H1 (cell line): ENCODE results near the gene GRM4. TPM values are rescaled to one million over a fixed set of nuclear protein-coding genes. Genes with fewer than 3 reads are reported as not detected.

Source experiments
- CTCF ChIA-PET: fragments of 300-600 bp; sonication (Branson Sonifier 250); formaldehyde crosslinking; loops from one replicate; lab custom pipeline; 2021; ENCODE audit not compliant: partially characterized antibody; lab: Charles Lee
- POLR2A ChIA-PET: fragments of 300-600 bp; sonication (Branson Sonifier 250); formaldehyde crosslinking; loops from one replicate; lab custom pipeline; 2021; ENCODE audit warnings: inconsistent platforms; ENCODE audit not compliant: partially characterized antibody; lab: Charles Lee
- DNase-seq, 2 experiments: peaks; one replicate each; pipeline versions ENCODE4 v3.0.0 to v3.0.0-alpha.2; 2010 to 2022; ENCODE audit warnings: low spot score in 2 of 2, low read depth in 1 of 2, mixed read lengths in 1 of 2
- FAIRE-seq: peaks from 2 replicates; lab custom pipeline; 2011; peaks lifted over from hg19 to GRCh38; lab: Jason Lieb, UNC
- H2AFZ ChIP-seq: 2 replicates; pipeline ENCODE4 v1.8.1; 2012; ENCODE audit warnings: low read length, inconsistent platforms
- H2AK5ac ChIP-seq: 2 replicates; pipeline ENCODE4 v1.6.1; 2013; ENCODE audit warnings: low read depth, low read length
- H2BK120ac ChIP-seq: replicated peaks from 2 replicates; pipeline ENCODE3; 2013; ENCODE audit warnings: low read depth, low read length, inconsistent platforms
- H2BK12ac ChIP-seq: 2 replicates; pipeline ENCODE4 v1.6.1; 2013; ENCODE audit warnings: low read depth, low read length
- H2BK15ac ChIP-seq: 2 replicates; pipeline ENCODE4 v1.6.1; 2013; ENCODE audit warnings: low read length
- H2BK20ac ChIP-seq: 2 replicates; pipeline ENCODE4 v1.6.1; 2013; ENCODE audit warnings: low read length
- H2BK5ac ChIP-seq: 2 replicates; pipeline ENCODE4 v1.6.1; 2013; ENCODE audit warnings: low read depth, low read length
- H3K14ac ChIP-seq: 2 replicates; pipeline ENCODE4 v1.6.1; 2013; ENCODE audit warnings: inconsistent platforms; ENCODE audit not compliant: insufficient read length
- H3K18ac ChIP-seq: 2 replicates; pipeline ENCODE4 v1.6.1; 2013; ENCODE audit warnings: low read length; ENCODE audit errors: extremely low read depth
- H3K23ac ChIP-seq: 2 replicates; pipeline ENCODE4 v1.6.1; 2013; ENCODE audit warnings: inconsistent platforms; ENCODE audit not compliant: insufficient read length
- H3K23me2 ChIP-seq: 2 replicates; pipeline ENCODE4 v1.6.1; 2013; ENCODE audit warnings: low read depth, low read length
- H3K27ac ChIP-seq: 2 replicates; pipeline ENCODE4 v1.6.1; 2011; ENCODE audit warnings: low read depth, low read length, inconsistent platforms
- H3K27me3 ChIP-seq, 4 experiments: replicated peaks in 1 of 4; 1 replicate in 1 of 4; 2 replicates in 3 of 4; pipeline versions ENCODE4 v1.6.1 to v1.8.1; 2011 to 2013; ENCODE audit warnings: low read length in 3 of 4, mild to moderate bottlenecking in 3 of 4, inconsistent platforms in 2 of 4, mixed read lengths in 2 of 4, moderate library complexity in 1 of 4; ENCODE audit not compliant: control insufficient read depth in 3 of 4, insufficient read depth in 3 of 4; ENCODE audit errors: extremely low read depth in 1 of 4
- H3K36me3 ChIP-seq, 4 experiments: 2 replicates each; pipeline versions ENCODE4 v1.6.1 to v1.8.1; 2011 to 2013; ENCODE audit warnings: mild to moderate bottlenecking in 4 of 4, low read length in 3 of 4, moderate library complexity in 2 of 4, control low read depth in 1 of 4, inconsistent platforms in 1 of 4; ENCODE audit not compliant: insufficient read depth in 4 of 4, control insufficient read depth in 2 of 4
- H3K4ac ChIP-seq: replicated peaks from 2 replicates; pipeline ENCODE3; 2013; ENCODE audit warnings: low read length, low read depth, mixed read lengths, inconsistent platforms; ENCODE audit not compliant: insufficient read length
- H3K4me1 ChIP-seq, 4 experiments: replicated peaks in 1 of 4; 1 replicate in 1 of 4; 2 replicates in 3 of 4; pipeline versions ENCODE4 v1.6.1 to v1.8.1; 2011 to 2013; ENCODE audit warnings: low read length in 3 of 4, inconsistent platforms in 2 of 4, mixed read lengths in 1 of 4; ENCODE audit not compliant: insufficient read depth in 4 of 4, control insufficient read depth in 3 of 4
- H3K4me2 ChIP-seq, 2 experiments: 2 replicates each; pipeline versions ENCODE4 v1.6.1 to v1.8.1; 2011 to 2013; ENCODE audit warnings: low read depth in 2 of 2, low read length in 2 of 2, control low read depth in 1 of 2, inconsistent platforms in 1 of 2, mild to moderate bottlenecking in 1 of 2; ENCODE audit not compliant: insufficient read depth in 1 of 2
- H3K4me3 ChIP-seq, 4 experiments: fragments of 200-600, 300-600 bp in 1 of 4; sonication (generic), shearing (Covaris generic), sonication (Bioruptor Twin) in 1 of 4; 2 replicates each; pipeline versions ENCODE4 v1.5.1 to v1.8.1; 2011 to 2016; ENCODE audit warnings: low read length in 4 of 4, low read depth in 3 of 4, control low read depth in 2 of 4, inconsistent platforms in 2 of 4, mild to moderate bottlenecking in 2 of 4, mixed read lengths in 1 of 4, moderate library complexity in 1 of 4; ENCODE audit not compliant: insufficient read depth in 2 of 4; ENCODE audit errors: extremely low read depth in 1 of 4
- H3K56ac ChIP-seq: replicated peaks from 2 replicates; pipeline ENCODE3; 2013; ENCODE audit warnings: low read depth, mild to moderate bottlenecking, mixed read lengths, low read length, inconsistent platforms; ENCODE audit not compliant: insufficient read length
- H3K79me1 ChIP-seq: 2 replicates; pipeline ENCODE4 v1.6.1; 2013; ENCODE audit warnings: low read depth, low read length, control low read depth
- H3K79me2 ChIP-seq, 2 experiments: 2 replicates each; pipeline versions ENCODE4 v1.6.1 to v1.8.1; 2012 to 2013; ENCODE audit warnings: low read length in 2 of 2, mild to moderate bottlenecking in 2 of 2, inconsistent platforms in 1 of 2; ENCODE audit not compliant: insufficient read depth in 2 of 2, control insufficient read depth in 1 of 2
- H3K9ac ChIP-seq, 4 experiments: replicated peaks in 1 of 4; 1 replicate in 1 of 4; 2 replicates in 3 of 4; pipeline versions ENCODE4 v1.6.1 to v1.8.1; 2011 to 2013; ENCODE audit warnings: low read depth in 3 of 4, low read length in 3 of 4, control low read depth in 2 of 4, mild to moderate bottlenecking in 2 of 4, moderate library complexity in 2 of 4, inconsistent platforms in 1 of 4; ENCODE audit errors: extremely low read depth in 1 of 4
- H3K9me3 ChIP-seq, 2 experiments: 2 replicates each; pipeline versions ENCODE4 v1.6.1 to v1.8.1; 2012 to 2013; ENCODE audit warnings: mild to moderate bottlenecking in 2 of 2, moderate library complexity in 2 of 2, control low read depth in 1 of 2, inconsistent platforms in 1 of 2, low read depth in 1 of 2, low read length in 1 of 2, mixed read lengths in 1 of 2; ENCODE audit not compliant: insufficient read depth in 2 of 2
- H4K20me1 ChIP-seq, 2 experiments: replicated peaks in 1 of 2; 2 replicates each; pipeline versions ENCODE3 to v1.8.1; 2011 to 2013; ENCODE audit warnings: inconsistent platforms in 2 of 2, low read length in 2 of 2, mild to moderate bottlenecking in 1 of 2; ENCODE audit not compliant: insufficient read depth in 2 of 2, control insufficient read depth in 1 of 2
- H4K5ac ChIP-seq: 2 replicates; pipeline ENCODE4 v1.6.1; 2013; ENCODE audit warnings: low read length, low read depth, mixed read lengths, inconsistent platforms; ENCODE audit not compliant: insufficient read length
- H4K8ac ChIP-seq: 2 replicates; pipeline ENCODE4 v1.8.0; 2013; ENCODE audit warnings: mild to moderate bottlenecking, moderate library complexity, low read length, inconsistent platforms; ENCODE audit not compliant: insufficient read depth; ENCODE audit errors: extremely low read depth
- H4K91ac ChIP-seq: replicated peaks from 2 replicates; pipeline ENCODE3; 2013; ENCODE audit warnings: low read length, mixed read lengths, inconsistent platforms; ENCODE audit not compliant: insufficient read length
- CTBP2 ChIP-seq: IDR thresholded peaks from 2 replicates; pipeline ENCODE4 v1.7.0; 2011; ENCODE audit warnings: borderline replicate concordance, mild to moderate bottlenecking, moderate library complexity, mixed read lengths, low read length; ENCODE audit not compliant: insufficient read depth, insufficient read length
- HDAC6 ChIP-seq: IDR thresholded peaks from one replicate; pipeline ENCODE4 v1.7.1; 2012; ENCODE audit warnings: low read depth, mild to moderate bottlenecking, inconsistent platforms, low read length, moderate library complexity
- PHF8 ChIP-seq: fragments of 200-600 bp; sonication (generic); conservative IDR thresholded peaks from 2 replicates; pipeline ENCODE4 v1.7.1; 2012; ENCODE audit warnings: low read depth, mild to moderate bottlenecking, inconsistent platforms, low read length, moderate library complexity
- RXRA ChIP-seq: IDR thresholded peaks from 2 replicates; pipeline ENCODE4 v1.6.1; 2011; ENCODE audit warnings: low read depth, mild to moderate bottlenecking, low read length, moderate library complexity; ENCODE audit not compliant: insufficient read depth
- SAP30 ChIP-seq: fragments of 300-600 bp; sonication (generic); IDR thresholded peaks from 2 replicates; pipeline ENCODE4 v1.7.1; 2012; ENCODE audit warnings: low read length, moderate library complexity, mild to moderate bottlenecking, inconsistent platforms; ENCODE audit not compliant: insufficient read depth, insufficient replicate concordance
- SRF ChIP-seq: IDR thresholded peaks from 2 replicates; pipeline ENCODE4 v1.6.1; 2011; ENCODE audit warnings: mild to moderate bottlenecking, low read depth, low read length, moderate library complexity
- WGBS, 2 experiments: shearing (Covaris generic) in 1 of 2; methylation state at CpG; one replicate each; pipeline versions ENCODE4 v1.1.6 to v1.1.7; 2013 to 2015; ENCODE audit warnings: low lambda C conversion rate in 2 of 2, mixed read lengths in 2 of 2, inconsistent platforms in 1 of 2, low coverage in 1 of 2, missing lambda C conversion rate in 1 of 2; ENCODE audit not compliant: insufficient replicate concordance in 2 of 2, insufficient coverage in 1 of 2, insufficient read length in 1 of 2; ENCODE audit errors: extremely low coverage in 1 of 2, missing lambda C conversion rate in 1 of 2; 5-methylcytosine and 5-hydroxymethylcytosine counted together
- polyA plus RNA-seq, 7 experiments: library from polyadenylated mRNA; depleted of rRNA in 3 of 7; stranded (reverse) in 5 of 7; unstranded in 2 of 7; fragments of >200 nt in 5 of 7; fragments of 200-250 nt in 2 of 7; gene quantifications; 1 replicate in 5 of 7; 2 replicates in 1 of 7; 4 replicates in 1 of 7; pipeline versions ENCODE4 v1.2.1 to v1.2.3, GENCODE V29; 2011 to 2013; ENCODE audit warnings: missing spikeins in 2 of 7, mixed read lengths in 2 of 7
- total RNA-seq: library from RNA; stranded (reverse); fragmentation: NEBNext Ultra II Directional; extraction: Animal tissue kit (Norgen Biotek cat#: 25700); gene quantifications from 2 replicates; pipeline ENCODE4 v1.2.1, GENCODE V29; 2021

Gene GRM4
- total and polyA plus RNA-seq, 2 of the 8 experiments (the other 6 are each of a cell fraction or from before 2014, with no cell fraction given), result 19.6 to 21.5 TPM

DNA sequence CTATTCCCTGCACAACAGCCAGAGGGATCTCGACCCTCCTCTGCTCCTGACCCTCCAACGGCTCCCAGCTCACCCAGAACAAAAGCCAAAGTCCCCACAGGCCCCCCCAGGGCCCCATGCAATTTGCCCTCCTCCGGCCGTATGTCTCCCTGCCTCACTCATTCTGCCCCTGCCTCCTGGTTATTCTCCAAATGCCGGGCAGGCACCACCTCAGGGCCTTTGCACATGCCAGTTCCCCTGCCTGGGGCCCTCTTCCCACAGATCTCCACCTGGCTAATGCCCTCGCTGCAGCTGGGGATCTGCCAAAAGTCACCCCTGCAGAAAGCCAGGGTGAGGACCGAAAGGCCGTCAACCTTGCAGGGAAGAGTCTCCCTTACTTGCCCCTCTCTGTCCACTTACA, 66.0 kb downstream of the GRM4 start:
- Histone ChIP-seq H3K27ac (no peak overlapping the region), H2AFZ (no peak overlapping the region), H2AK5ac (no peak overlapping the region), H3K4me3 (no peak overlapping the region), H2BK15ac (no peak overlapping the region), H3K56ac (no peak overlapping the region), H2BK5ac (no peak overlapping the region), H2BK12ac (no peak overlapping the region), H4K5ac (no peak overlapping the region), H3K36me3 (no peaks in the 10 kb centered on the region), H4K20me1 (peaks cover 0 to 4% of the 10 kb centered on the region in 2 experiments), H3K79me2 (no peaks in the 10 kb centered on the region), H3K9ac (no peak overlapping the region), H3K9me3 (no peaks in the 10 kb centered on the region), H3K23ac (no peak overlapping the region), H3K4me2 (no peak overlapping the region), H2BK20ac (no peak overlapping the region), H3K27me3 (no peaks in the 10 kb centered on the region; a peak in 1 of 7 replicates), H3K4ac (no peak overlapping the region), H3K14ac (no peak overlapping the region), H3K23me2 (no peaks in the 10 kb centered on the region; the same call in 1 of the 2 replicates), H3K4me1 (peaks cover 0 to 16% (median 4%) of the 10 kb centered on the region in 4 experiments; a peak in 3 of 7 replicates), H3K18ac (no peak overlapping the region), H3K79me1 (no peaks in the 10 kb centered on the region), H4K91ac (no peak overlapping the region), H4K8ac (no peak overlapping the region), H2BK120ac (no peak overlapping the region)
- CTCF ChIA-PET, result interaction anchor here (1.3 to 5.0 kb wide), 9 partner anchors 11 to 74 kb away, joined by 3 to 34 read pairs (median 4); no protein-coding TSS in a partner anchor
- FAIRE-seq (no peak), DNase-seq (no peak)
- WGBS, 2 experiments, result 89% methylated on average over 8 of the region's 8 CpGs; no CpG with 5 or more reads in 1 of the 2 experiments
- POLR2A ChIA-PET, result interaction anchor here (1.4 kb wide), 1 partner anchor 19 kb away, joined by 3 read pairs; no protein-coding TSS in a partner anchor
- TF ChIP-seq SRF (no peak), SAP30 (no peak), CTBP2 (no peak), RXRA (no peak), HDAC6 (no peak), PHF8 (no peak)
